GM18867 (cell line): ENCODE measurements around the gene TMEM184C.

Source experiments
- ATAC-seq: cut with Tn5 transposase; IDR thresholded peaks from one replicate; pipeline ENCODE4 v1.9.1; 2021; ENCODE audit warnings: mild to moderate bottlenecking, moderate library complexity; ENCODE audit not compliant: unreplicated experiment

The TMEM184C gene

GRCh38 chr4:147648656-147649055 is 31.5 kb downstream of the TMEM184C start:
- ATAC-seq, result no peak

- ATAC-seq, result no peak
These were observed 34.4 kb downstream of the TMEM184C start for GRCh38 chr4:147651563-147651962.

GRCh38 chr4:147655639-147656038 is 38.4 kb downstream of the TMEM184C start:
- ATAC-seq, result no peak

GRCh38 chr4:147658501-147658900 is 41.3 kb downstream of the TMEM184C start:
- ATAC-seq, result no peak

GRCh38 chr4:147674073-147674472 is 56.9 kb downstream of the TMEM184C start:
- no peak for ATAC-seq

- no peak for ATAC-seq
These were observed 57.3 kb downstream of the TMEM184C start for GRCh38 chr4:147674496-147674895.

GRCh38 chr4:147678106-147678505 is 60.9 kb downstream of the TMEM184C start:
- no peak for ATAC-seq

- ATAC-seq, result no peak
These were observed 61.8 kb downstream of the TMEM184C start for GRCh38 chr4:147678796-147679549.

GRCh38 chr4:147682755-147683154 is 65.6 kb downstream of the TMEM184C start:
- no peak for ATAC-seq

GRCh38 chr4:147683188-147683591 is 66.0 kb downstream of the TMEM184C start:
- no peak for ATAC-seq

- ATAC-seq, result peak; percentile 99
These were observed 66.8 kb downstream of the TMEM184C start, which contains the start of gene PRMT9 for GRCh38 chr4:147683717-147684700. Gene PRMT9 (minus strand): TSS chr4:147684163. CDS start chr4:147683987, 176 bp downstream.

GRCh38 chr4:147689067-147689466 is 71.9 kb downstream of the TMEM184C start:
- no peak for ATAC-seq

- no peak for ATAC-seq
These were observed 74.6 kb downstream of the TMEM184C start for GRCh38 chr4:147691820-147692219.

GRCh38 chr4:147693218-147693617 is 76.0 kb downstream of the TMEM184C start:
- no peak for ATAC-seq

- ATAC-seq, result no peak
These were observed 79.7 kb downstream of the TMEM184C start for GRCh38 chr4:147696866-147697265.

GRCh38 chr4:147704846-147705245 is 87.6 kb downstream of the TMEM184C start:
- no peak for ATAC-seq

- ATAC-seq, result peak; percentile 75
These were observed 90.9 kb downstream of the TMEM184C start for GRCh38 chr4:147707892-147708672.

GRCh38 chr4:147709999-147710398 is 92.8 kb downstream of the TMEM184C start:
- no peak for ATAC-seq

- ATAC-seq, result no peak
These were observed 97.6 kb downstream of the TMEM184C start for GRCh38 chr4:147714575-147715401.

GRCh38 chr4:147717878-147718277 is 100.7 kb downstream of the TMEM184C start:
- ATAC-seq, result peak; percentile 92
